A549 (cell line): ENCODE data around the gene DGLUCY. TPM values are rescaled to one million over a fixed set of nuclear protein-coding genes. Genes with fewer than 3 reads are reported as not detected.

Experiments
- ATAC-seq, 2 experiments: fragments of 200-7000 bp in 1 of 2; fragments of >200 bp in 1 of 2; cut with Nextera tagmentation in 1 of 2; cut with Tn5 transposase in 1 of 2; 3 replicates each; pipeline versions ENCODE4 v1.8.0 to v1.9.1; 2018 to 2020; ENCODE audit warnings: mild to moderate bottlenecking in 1 of 2, moderate library complexity in 1 of 2
- CTCF ChIA-PET: fragments of 300-600 bp; sonication (Branson Sonifier 250); formaldehyde crosslinking; extraction: SDS; loops from one replicate; lab custom pipeline; 2021; ENCODE audit warnings: antibody characterized with exemption, inconsistent platforms; lab: Yijun Ruan, JAX
- POLR2A ChIA-PET: fragments of 350-600 bp; formaldehyde crosslinking; extraction: SDS; loops from one replicate; lab custom pipeline; 2021; ENCODE audit warnings: antibody characterized with exemption, inconsistent platforms; lab: Yijun Ruan, JAX
- DNase-seq, 2 experiments: peaks; one replicate each; pipeline versions ENCODE4 v3.0.0 to v3.0.0-alpha.2; 2011 to 2016; ENCODE audit warnings: low read depth in 1 of 2, low spot score in 1 of 2
- FAIRE-seq: peaks from 2 replicates; lab custom pipeline; 2011; peaks lifted over from hg19 to GRCh38; lab: Jason Lieb, UNC
- H3K27ac ChIP-seq, 2 experiments: fragments of >200 bp; sonication (Bioruptor Twin); formaldehyde crosslinking; 3 replicates each; pipeline ENCODE4 v1.5.1; 2016 to 2017
- H3K4me1 ChIP-seq: fragments of >200 bp; sonication (Bioruptor Twin); formaldehyde crosslinking; 3 replicates; pipeline ENCODE4 v1.6.1; 2016
- H3K4me2 ChIP-seq: fragments of >200 bp; sonication (Bioruptor Twin); formaldehyde crosslinking; 3 replicates; pipeline ENCODE4 v1.6.1; 2016
- H3K4me3 ChIP-seq: fragments of >200 bp; sonication (Bioruptor Twin); formaldehyde crosslinking; 3 replicates; pipeline ENCODE4 v1.5.1; 2016
- H3K9me3 ChIP-seq: fragments of >200 bp; sonication (Bioruptor Twin); formaldehyde crosslinking; 3 replicates; pipeline ENCODE4 v1.6.1; 2016
- BHLHE40 ChIP-seq: IDR thresholded peaks from 2 replicates; pipeline ENCODE4 v1.6.1; 2012; ENCODE audit warnings: low read depth, low read length, inconsistent platforms
- CEBPB ChIP-seq, 2 experiments: fragments of >200 bp in 1 of 2; sonication (Bioruptor Twin) in 1 of 2; formaldehyde crosslinking in 1 of 2; IDR thresholded peaks; 2 replicates each; pipeline ENCODE4 v1.6.1; 2012 to 2016
- CHD2 ChIP-seq: fragments of 150-350 bp; IDR thresholded peaks from 2 replicates; pipeline ENCODE4 v1.6.1; 2014; ENCODE audit warnings: low read length; ENCODE audit not compliant: partially characterized antibody
- CHD4 ChIP-seq: fragments of 200-600 bp; sonication (generic); IDR thresholded peaks from 2 replicates; pipeline ENCODE4 v1.6.1; 2016; ENCODE audit warnings: antibody characterized with exemption, mild to moderate bottlenecking, borderline replicate concordance
- EHMT2 ChIP-seq: fragments of 200-600 bp; sonication (generic); IDR thresholded peaks from 2 replicates; pipeline ENCODE4 v1.6.1; 2016; ENCODE audit warnings: antibody characterized with exemption, low read depth, mild to moderate bottlenecking, moderate library complexity
- EP300 ChIP-seq, 2 experiments: fragments of >200 bp; sonication (Bioruptor Twin); formaldehyde crosslinking; IDR thresholded peaks; 2 replicates in 1 of 2; 3 replicates in 1 of 2; pipeline ENCODE4 v1.6.1; 2016 to 2017
- ESRRA ChIP-seq: fragments of 150-350 bp; IDR thresholded peaks from 2 replicates; pipeline ENCODE4 v1.6.1; 2014; ENCODE audit warnings: mild to moderate bottlenecking, low read length, borderline replicate concordance
- FOSB ChIP-seq: fragments of 250-450 bp; sonication (Bioruptor Pico); IDR thresholded peaks from 2 replicates; pipeline ENCODE4 v1.5.0; 2020; ENCODE audit warnings: mild to moderate bottlenecking, moderate library complexity
- FOXS1 ChIP-seq: fragments of 250-450 bp; sonication (Bioruptor Pico); IDR thresholded peaks from 2 replicates; pipeline ENCODE4 v1.5.0; 2020; ENCODE audit warnings: mild to moderate bottlenecking, moderate library complexity
- GATA3 ChIP-seq: IDR thresholded peaks from 2 replicates; pipeline ENCODE4 v1.6.1; 2012; ENCODE audit warnings: borderline replicate concordance
- HOXB13 ChIP-seq: fragments of 250-450 bp; sonication (Bioruptor Pico); IDR thresholded peaks from 2 replicates; pipeline ENCODE4 v1.5.0; 2020; ENCODE audit warnings: low read depth, mild to moderate bottlenecking, moderate library complexity
- MAZ ChIP-seq: fragments of 150-350 bp; IDR thresholded peaks from 2 replicates; pipeline ENCODE4 v1.6.1; 2014; ENCODE audit warnings: antibody characterized with exemption, low read depth, low read length, borderline replicate concordance
- NR3C1 ChIP-seq: fragments of >200 bp; sonication (Bioruptor Twin); formaldehyde crosslinking; IDR thresholded peaks from 3 replicates; pipeline ENCODE4 v1.6.1; 2017
- POLR2A ChIP-seq: IDR thresholded peaks from 2 replicates; pipeline ENCODE4 v1.6.1; 2012; ENCODE audit warnings: mild to moderate bottlenecking, low read length
- RARB ChIP-seq: fragments of 250-450 bp; sonication (Bioruptor Pico); IDR thresholded peaks from 2 replicates; pipeline ENCODE4 v1.8.0; 2021; ENCODE audit warnings: mild to moderate bottlenecking, moderate library complexity
- RCOR1 ChIP-seq: fragments of 150-350 bp; IDR thresholded peaks from 2 replicates; pipeline ENCODE4 v1.6.1; 2014; ENCODE audit warnings: antibody characterized with exemption, low read length, low read depth
- RFX5 ChIP-seq: fragments of 450-650 bp; IDR thresholded peaks from 2 replicates; pipeline ENCODE4 v1.7.1; 2014; ENCODE audit warnings: antibody characterized with exemption, mild to moderate bottlenecking, moderate library complexity
- RNF2 ChIP-seq: fragments of 200-600 bp; sonication (generic); IDR thresholded peaks from 2 replicates; pipeline ENCODE4 v1.6.1; 2016; ENCODE audit warnings: low read depth, mild to moderate bottlenecking, antibody characterized with exemption, moderate library complexity, borderline replicate concordance
- TP53 ChIP-seq: fragments of 250-450 bp; sonication (Bioruptor Pico); IDR thresholded peaks from 2 replicates; pipeline ENCODE4 v1.5.0; 2021; ENCODE audit warnings: mild to moderate bottlenecking, moderate library complexity
- ZFP36 ChIP-seq: fragments of 450-650 bp; IDR thresholded peaks from 2 replicates; pipeline ENCODE4 v1.6.1; 2014; ENCODE audit warnings: borderline replicate concordance; ENCODE audit not compliant: partially characterized antibody
- ZSCAN20 ChIP-seq: fragments of 250-450 bp; sonication (Bioruptor Pico); IDR thresholded peaks from 2 replicates; pipeline ENCODE4 v1.8.0; 2022; ENCODE audit warnings: mild to moderate bottlenecking, moderate library complexity
- WGBS: methylation state at CpG from one replicate; pipeline ENCODE4 v1.1.6; 2017; ENCODE audit errors: missing lambda C conversion rate; 5-methylcytosine and 5-hydroxymethylcytosine counted together
- polyA plus RNA-seq, 4 experiments: library from polyadenylated mRNA; depleted of rRNA in 3 of 4; stranded (reverse); fragments of >200 nt; fragmentation: RNase III in 1 of 4; extraction: RNeasy Plus Mini Kit Qiagen cat#74134 plus additional on column Dnase treatment in 1 of 4; gene quantifications; 2 replicates in 3 of 4; 3 replicates in 1 of 4; pipeline ENCODE4 v1.2.3, GENCODE V29; 2011 to 2017
- TF ChIP-seq, protein P1 (sequence below): IDR thresholded peaks from 2 replicates; pipeline ENCODE4 v1.6.1; 2012
- TF ChIP-seq, protein P2 (sequence below): fragments of 250-450 bp; sonication (Bioruptor Pico); IDR thresholded peaks from 2 replicates; pipeline ENCODE4 v1.5.0; 2020; ENCODE audit warnings: low read depth, mild to moderate bottlenecking, moderate library complexity
- TF ChIP-seq, protein P3 (sequence below): IDR thresholded peaks from 2 replicates; pipeline ENCODE4 v1.6.1; 2012
- TF ChIP-seq, protein P4 (sequence below): fragments of >200 bp; sonication (Bioruptor Twin); formaldehyde crosslinking; IDR thresholded peaks from 2 replicates; pipeline ENCODE4 v1.6.1; 2016
- TF ChIP-seq, protein P5 (sequence below): fragments of 450-650 bp; IDR thresholded peaks from 2 replicates; pipeline ENCODE4 v1.6.1; 2014; ENCODE audit warnings: antibody characterized with exemption

The DGLUCY gene
- polyA plus RNA-seq, 2 of the 4 experiments (the other 2 are of a cell fraction): 14.4 to 17.5 TPM

DNA sequence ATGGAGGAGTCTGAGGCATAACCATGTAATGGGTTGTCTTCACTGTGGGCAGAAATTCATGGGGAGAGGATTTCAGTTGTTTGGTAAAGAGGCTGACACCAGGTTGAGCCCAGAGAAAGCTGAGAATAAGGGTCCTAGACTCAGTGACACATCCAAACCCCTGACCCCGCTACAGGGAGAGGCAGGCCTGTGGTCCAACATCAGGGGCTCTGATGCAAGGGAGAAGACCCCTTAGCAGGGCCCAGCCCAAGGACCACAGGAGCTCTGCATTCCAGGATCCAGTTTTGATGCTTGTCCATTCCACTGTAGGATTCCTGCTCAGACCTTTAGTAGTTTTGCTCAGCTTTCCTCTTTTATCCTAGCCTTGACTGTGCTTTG, 115.1 kb downstream of the DGLUCY start:
- CTCF ChIA-PET: interaction anchor here (1.6 kb wide), 1 partner anchor 14 kb away, joined by 4 read pairs; no protein-coding TSS in a partner anchor
- POLR2A ChIA-PET: no interaction called here
- ATAC-seq: no peak
- Histone ChIP-seq H3K4me3 (no peak overlapping the region), H3K4me2 (no peak overlapping the region), H3K9me3 (no peaks in the 10 kb centered on the region; the same call in 2 of the 3 replicates), H3K27ac (no peak overlapping the region), H3K4me1 (no peaks in the 10 kb centered on the region)
- no peak for DNase-seq
- FAIRE-seq: no peak
- TF ChIP-seq NR3C1 (no peak), RCOR1 (no peak), CEBPB (IDR thresholded peaks at IDR 0.05) (no peak), HOXB13 (CRISPR knock-in tag) (no peak), BHLHE40 (no peak), TP53 (no peak), ZFP36 (no peak), POLR2A (no peak), MAZ (no peak), RARB (CRISPR knock-in tag) (no peak), FOSB (CRISPR knock-in tag) (no peak), GATA3 (no peak), ESRRA (no peak), EP300 (IDR thresholded peaks at IDR 0.05) (no peak), EHMT2 (no peak)
- TF ChIP-seq, protein P1, sequence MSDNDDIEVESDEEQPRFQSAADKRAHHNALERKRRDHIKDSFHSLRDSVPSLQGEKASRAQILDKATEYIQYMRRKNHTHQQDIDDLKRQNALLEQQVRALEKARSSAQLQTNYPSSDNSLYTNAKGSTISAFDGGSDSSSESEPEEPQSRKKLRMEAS: no peak
- TF ChIP-seq, protein P2, sequence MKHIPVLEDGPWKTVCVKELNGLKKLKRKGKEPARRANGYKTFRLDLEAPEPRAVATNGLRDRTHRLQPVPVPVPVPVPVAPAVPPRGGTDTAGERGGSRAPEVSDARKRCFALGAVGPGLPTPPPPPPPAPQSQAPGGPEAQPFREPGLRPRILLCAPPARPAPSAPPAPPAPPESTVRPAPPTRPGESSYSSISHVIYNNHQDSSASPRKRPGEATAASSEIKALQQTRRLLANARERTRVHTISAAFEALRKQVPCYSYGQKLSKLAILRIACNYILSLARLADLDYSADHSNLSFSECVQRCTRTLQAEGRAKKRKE (CRISPR knock-in tag): no peak
- TF ChIP-seq, protein P3, sequence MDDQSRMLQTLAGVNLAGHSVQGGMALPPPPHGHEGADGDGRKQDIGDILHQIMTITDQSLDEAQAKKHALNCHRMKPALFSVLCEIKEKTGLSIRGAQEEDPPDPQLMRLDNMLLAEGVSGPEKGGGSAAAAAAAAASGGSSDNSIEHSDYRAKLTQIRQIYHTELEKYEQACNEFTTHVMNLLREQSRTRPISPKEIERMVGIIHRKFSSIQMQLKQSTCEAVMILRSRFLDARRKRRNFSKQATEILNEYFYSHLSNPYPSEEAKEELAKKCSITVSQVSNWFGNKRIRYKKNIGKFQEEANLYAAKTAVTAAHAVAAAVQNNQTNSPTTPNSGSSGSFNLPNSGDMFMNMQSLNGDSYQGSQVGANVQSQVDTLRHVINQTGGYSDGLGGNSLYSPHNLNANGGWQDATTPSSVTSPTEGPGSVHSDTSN: no peak
- WGBS: 89% methylated on average over 1 of the region's 1 CpG

DNA sequence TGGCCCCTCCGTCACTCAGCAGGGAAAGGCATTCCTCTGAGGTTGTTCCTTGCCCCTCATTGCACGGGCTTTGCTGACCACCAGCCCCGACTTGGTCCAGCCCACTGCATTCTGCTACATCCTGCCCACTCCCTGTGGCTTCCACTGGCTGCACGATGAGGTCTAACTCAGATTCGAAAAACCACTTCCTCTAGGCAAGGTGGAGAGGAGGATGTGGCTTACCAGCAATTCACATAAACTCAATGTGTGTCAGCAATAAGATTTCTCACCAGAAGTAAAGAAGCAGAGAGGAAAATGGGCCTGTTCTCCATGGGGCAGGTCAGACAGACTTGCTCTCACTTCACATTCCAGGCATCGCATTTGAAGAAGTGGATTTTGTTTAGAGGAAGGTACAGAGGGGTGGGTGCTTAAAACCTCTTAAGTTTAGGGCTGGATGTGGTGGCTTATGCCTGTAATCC, 115.9 kb downstream of the DGLUCY start:
- ChIA-PET POLR2A (no interaction called here), CTCF (no interaction called here)
- 71% methylated on average over 6 of the region's 6 CpGs for WGBS
- ATAC-seq (no peak), DNase-seq (no peak), FAIRE-seq (no peak)
- no peaks in the 10 kb centered on the region for H3K4me1 ChIP-seq
- H3K9me3 ChIP-seq: no peaks in the 10 kb centered on the region; the same call in 2 of the 3 replicates
- H3K4me3 ChIP-seq: no peak overlapping the region
- no peak for TF ChIP-seq CHD4
- no peak for TF ChIP-seq FOXS1 (CRISPR knock-in tag)
- TF ChIP-seq CHD2: no peak
- no peak for TF ChIP-seq RFX5
- TF ChIP-seq, protein P4, sequence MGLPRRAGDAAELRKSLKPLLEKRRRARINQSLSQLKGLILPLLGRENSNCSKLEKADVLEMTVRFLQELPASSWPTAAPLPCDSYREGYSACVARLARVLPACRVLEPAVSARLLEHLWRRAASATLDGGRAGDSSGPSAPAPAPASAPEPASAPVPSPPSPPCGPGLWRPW: no peak
- H3K4me2 ChIP-seq: no peak overlapping the region
- H3K27ac ChIP-seq: no peak overlapping the region

DNA sequence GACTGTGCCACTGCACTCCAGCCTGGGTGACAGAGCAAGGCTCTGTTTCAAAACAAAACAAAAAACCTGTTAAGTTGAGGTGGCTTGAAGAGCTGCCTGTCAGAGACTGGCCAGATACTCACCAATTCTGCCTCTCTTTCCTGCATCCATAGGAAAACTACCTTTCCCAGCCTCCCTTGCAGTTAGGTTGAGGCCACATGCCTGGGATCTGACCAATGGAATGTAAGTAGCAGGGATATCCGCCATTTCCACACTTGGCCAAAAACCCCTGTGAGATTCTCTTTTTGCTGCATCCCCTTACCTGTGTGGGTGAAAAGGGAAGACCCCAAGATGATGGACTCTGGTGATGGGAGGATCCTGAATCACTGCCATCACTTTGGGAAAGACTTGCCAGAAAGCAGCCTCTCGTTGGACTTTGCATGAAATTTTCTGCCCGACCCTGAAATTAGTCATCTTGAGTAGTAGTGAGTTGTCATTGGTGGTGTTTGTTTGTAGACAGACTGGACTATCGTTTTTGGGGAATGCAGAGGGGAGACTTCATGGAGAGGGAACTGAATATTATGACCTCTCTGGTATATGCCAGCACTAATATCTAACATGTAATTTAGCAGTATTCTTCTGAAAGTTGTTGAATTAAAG, 116.6 kb downstream of the DGLUCY start:
- no peak overlapping the region for H3K4me2 ChIP-seq
- CTCF ChIA-PET: no interaction called here
- no peak for TF ChIP-seq RNF2
- no peak for TF ChIP-seq HOXB13 (CRISPR knock-in tag)
- TF ChIP-seq, protein P5, sequence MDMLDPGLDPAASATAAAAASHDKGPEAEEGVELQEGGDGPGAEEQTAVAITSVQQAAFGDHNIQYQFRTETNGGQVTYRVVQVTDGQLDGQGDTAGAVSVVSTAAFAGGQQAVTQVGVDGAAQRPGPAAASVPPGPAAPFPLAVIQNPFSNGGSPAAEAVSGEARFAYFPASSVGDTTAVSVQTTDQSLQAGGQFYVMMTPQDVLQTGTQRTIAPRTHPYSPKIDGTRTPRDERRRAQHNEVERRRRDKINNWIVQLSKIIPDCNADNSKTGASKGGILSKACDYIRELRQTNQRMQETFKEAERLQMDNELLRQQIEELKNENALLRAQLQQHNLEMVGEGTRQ: peak; percentile 9; the same call in 1 of the 2 replicates
- no peak for TF ChIP-seq ZSCAN20 (CRISPR knock-in tag)
- TF ChIP-seq, all 56 proteins: peak for 1
- ATAC-seq: peak in 1 of 2 experiments; percentile 43; a peak in 1 of 6 replicates
- no peaks in the 10 kb centered on the region; the same call in 2 of the 3 replicates for H3K9me3 ChIP-seq
- WGBS: 61% methylated on average over 4 of the region's 4 CpGs
- POLR2A ChIA-PET: no interaction called here
- H3K4me3 ChIP-seq: no peak overlapping the region
- no peak overlapping the region for H3K27ac ChIP-seq
- H3K4me1 ChIP-seq: no peaks in the 10 kb centered on the region
- DNase-seq: peak in 1 of 2 experiments; percentile 14
- FAIRE-seq: no peak
